ENCODE results near the gene MED25.

MED25 gene

GRCh38 chr19:49857838-49858087 is 39.7 kb downstream of the MED25 start:
- H3K4me1 ChIP-seq (ENCODE audit: low read depth, poor library complexity, severe bottlenecking) = peaks cover 2% of the 10 kb centered on the region
- H3K27me3 ChIP-seq (ENCODE audit: insufficient read depth, low read depth) = no peaks in the 10 kb centered on the region
- no peak overlapping the region for H2AFZ ChIP-seq (ENCODE audit: low read depth)
- H3K4me3 ChIP-seq (IDR thresholded peaks at IDR 0.05; ENCODE audit: insufficient read depth, low read depth, low read length) = no peak overlapping the region
- no peak overlapping the region for H3K27ac ChIP-seq
- H3K9ac ChIP-seq = no peak overlapping the region
- TF ChIP-seq CTCF (conservative IDR thresholded peaks at IDR 0.05; ENCODE audit: low read depth, low read length) = no peak
- H3K79me2 ChIP-seq (ENCODE audit: insufficient read depth, low read depth) = peaks cover 18% of the 10 kb centered on the region; the same call in 1 of the 2 replicates
- H3K4me2 ChIP-seq = no peak overlapping the region
- H4K20me1 ChIP-seq (ENCODE audit: insufficient read depth) = no peaks in the 10 kb centered on the region
- no peaks in the 10 kb centered on the region for H3K36me3 ChIP-seq (ENCODE audit: insufficient read depth)

GRCh38 chr19:49858088-49858985 is 40.2 kb downstream of the MED25 start:
- Histone ChIP-seq H3K27me3 (ENCODE audit: insufficient read depth, low read depth) (no peaks in the 10 kb centered on the region), H3K4me2 (no peak overlapping the region), H4K20me1 (ENCODE audit: insufficient read depth) (no peaks in the 10 kb centered on the region), H3K9ac (no peak overlapping the region), H3K79me2 (ENCODE audit: insufficient read depth, low read depth) (peaks cover 12% of the 10 kb centered on the region; the same call in 1 of the 2 replicates), H3K4me1 (ENCODE audit: low read depth, poor library complexity, severe bottlenecking) (no peaks in the 10 kb centered on the region), H3K27ac (no peak overlapping the region), H2AFZ (ENCODE audit: low read depth) (no peak overlapping the region), H3K4me3 (IDR thresholded peaks at IDR 0.05; ENCODE audit: insufficient read depth, low read depth, low read length) (no peak overlapping the region), H3K36me3 (ENCODE audit: insufficient read depth) (no peaks in the 10 kb centered on the region)
- TF ChIP-seq CTCF (conservative IDR thresholded peaks at IDR 0.05; ENCODE audit: low read depth, low read length) = no peak

- Histone ChIP-seq H3K9ac (no peak overlapping the region), H3K36me3 (ENCODE audit: insufficient read depth) (peaks cover 5% of the 10 kb centered on the region; the same call in 1 of the 2 replicates), H3K4me2 (no peak overlapping the region), H3K4me1 (ENCODE audit: low read depth, poor library complexity, severe bottlenecking) (no peaks in the 10 kb centered on the region), H3K79me2 (ENCODE audit: insufficient read depth, low read depth) (no peaks in the 10 kb centered on the region), H4K20me1 (ENCODE audit: insufficient read depth) (no peaks in the 10 kb centered on the region), H3K27me3 (ENCODE audit: insufficient read depth, low read depth) (no peaks in the 10 kb centered on the region), H3K27ac (no peak overlapping the region), H2AFZ (ENCODE audit: low read depth) (no peak overlapping the region), H3K4me3 (IDR thresholded peaks at IDR 0.05; ENCODE audit: insufficient read depth, low read depth, low read length) (no peak overlapping the region)
- no peak for TF ChIP-seq CTCF (conservative IDR thresholded peaks at IDR 0.05; ENCODE audit: low read depth, low read length)
Observed at GRCh38 chr19:49859682-49860335, 41.7 kb downstream of the MED25 start.

- Histone ChIP-seq H3K9ac (no peak overlapping the region), H3K4me1 (ENCODE audit: low read depth, poor library complexity, severe bottlenecking) (no peaks in the 10 kb centered on the region), H3K27ac (no peak overlapping the region), H3K4me2 (no peak overlapping the region), H3K27me3 (ENCODE audit: insufficient read depth, low read depth) (no peaks in the 10 kb centered on the region), H4K20me1 (ENCODE audit: insufficient read depth) (no peaks in the 10 kb centered on the region), H2AFZ (ENCODE audit: low read depth) (no peak overlapping the region), H3K36me3 (ENCODE audit: insufficient read depth) (peaks cover 5% of the 10 kb centered on the region; the same call in 1 of the 2 replicates), H3K4me3 (IDR thresholded peaks at IDR 0.05; ENCODE audit: insufficient read depth, low read depth, low read length) (no peak overlapping the region), H3K79me2 (ENCODE audit: insufficient read depth, low read depth) (no peaks in the 10 kb centered on the region)
- TF ChIP-seq CTCF (conservative IDR thresholded peaks at IDR 0.05; ENCODE audit: low read depth, low read length) = no peak
Observed at GRCh38 chr19:49860336-49861102, 42.4 kb downstream of the MED25 start.
